GM12891 (cell line): ENCODE measurements around the gene FBP1.
"Not testable (repeated sequence)": the region's sequence is repeated elsewhere in the genome, so short reads cannot be mapped to it uniquely, and the experiment has no call there.

Experiments used
- PAX5 ChIP-seq: IDR thresholded peaks from 2 replicates; pipeline ENCODE4 v1.6.1; 2011; ENCODE audit warnings: low read length, moderate library complexity, mild to moderate bottlenecking; ENCODE audit not compliant: insufficient read depth, severe bottlenecking
- POLR2A ChIP-seq: IDR thresholded peaks from 2 replicates; pipeline ENCODE4 v1.6.1; 2011; ENCODE audit warnings: low read depth, low read length, control low read depth
- POLR2AphosphoS5 ChIP-seq: IDR thresholded peaks from 2 replicates; pipeline ENCODE4 v1.6.1; 2011; ENCODE audit warnings: low read depth, low read length, control low read depth
- POU2F2 ChIP-seq: IDR thresholded peaks from 2 replicates; pipeline ENCODE4 v1.6.1; 2011; ENCODE audit warnings: low read depth, mild to moderate bottlenecking, control low read depth, low read length, moderate library complexity
- SPI1 ChIP-seq: IDR thresholded peaks from 2 replicates; pipeline ENCODE4 v1.6.1; 2011; ENCODE audit warnings: low read depth, low read length, control low read depth
- TAF1 ChIP-seq: IDR thresholded peaks from 2 replicates; pipeline ENCODE4 v1.6.1; 2011; ENCODE audit warnings: low read depth, low read length, control low read depth

DNA sequence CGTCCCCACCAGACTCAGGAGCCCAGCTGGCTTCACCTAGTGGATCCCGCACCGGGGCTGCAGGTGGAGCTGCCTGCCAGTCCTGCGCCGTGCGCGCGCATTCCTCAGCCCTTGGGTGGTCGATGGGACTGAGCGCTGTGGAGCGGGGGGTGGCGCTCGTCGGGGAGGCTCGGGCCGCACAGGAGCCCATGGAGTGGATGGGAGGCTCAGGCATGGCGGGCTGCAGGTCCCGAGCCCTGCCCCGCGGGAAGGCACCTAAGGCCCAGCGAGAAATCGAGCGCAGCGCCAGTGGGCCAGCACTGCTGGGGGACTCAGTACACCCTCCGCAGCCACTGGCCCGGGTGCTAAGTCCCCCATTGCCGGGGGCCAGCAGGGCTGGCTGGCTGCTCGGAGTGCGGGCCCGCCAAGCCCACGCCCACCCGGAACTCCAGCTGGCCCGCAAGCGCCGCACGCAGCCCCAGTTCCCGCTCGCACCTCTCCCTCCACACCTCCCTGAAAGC, 48.2 kb downstream of the FBP1 start:
- TF ChIP-seq POLR2AphosphoS5, TAF1, POLR2A, SPI1, PAX5, POU2F2: not testable (repeated sequence)
